Ovary (tissue), 9 donors: ENCODE results near the gene PLG. TPM values are rescaled to one million over a fixed set of nuclear protein-coding genes. Genes with fewer than 3 reads are reported as not detected.
"Not testable (repeated sequence)": the region's sequence is repeated elsewhere in the genome, so short reads cannot be mapped to it uniquely, and the experiment has no call there.

Source experiments
- DNase-seq, 5 donors: peaks; one replicate each; pipeline ENCODE4 v3.0.0-alpha.2; 2019 to 2020
- H3K27ac ChIP-seq, 2 donors: fragments of 200-600 bp; one replicate each; pipeline versions ENCODE4 v1.5.1 to v1.8.0; 2019 to 2022
- H3K27me3 ChIP-seq: fragments of 200-600 bp; one replicate; pipeline ENCODE4 v1.8.0; 2022
- H3K36me3 ChIP-seq: fragments of 200-600 bp; sonication (generic); one replicate; pipeline ENCODE4 v1.5.1; 2019
- H3K4me1 ChIP-seq: one replicate; pipeline ENCODE4 v1.8.1; 2013; ENCODE audit warnings: mild to moderate bottlenecking, moderate library complexity; ENCODE audit not compliant: insufficient read depth
- H3K4me3 ChIP-seq: fragments of 200-600 bp; sonication (generic); one replicate; pipeline ENCODE4 v1.5.1; 2017
- H3K9me3 ChIP-seq, 2 donors: fragments of 200-600 bp in 1 of 2; sonication (generic) in 1 of 2; one replicate each; pipeline versions ENCODE4 v1.5.1 to v1.8.1; 2013 to 2019; ENCODE audit warnings: mild to moderate bottlenecking in 1 of 2, moderate library complexity in 1 of 2
- CTCF ChIP-seq, 3 donors: fragments of 450-650 bp in 2 of 3; fragments of 200-600 bp in 1 of 3; IDR thresholded peaks; one replicate each; pipeline versions ENCODE4 v1.5.1 to v1.8.0; 2016 to 2022; ENCODE audit warnings: antibody characterized with exemption in 3 of 3, mild to moderate bottlenecking in 1 of 3
- EP300 ChIP-seq: sonication (generic); formaldehyde crosslinking; IDR thresholded peaks from one replicate; pipeline ENCODE4 v1.6.1; 2017; ENCODE audit warnings: antibody characterized with exemption
- POLR2A ChIP-seq: fragments of 450-650 bp; IDR thresholded peaks from one replicate; pipeline ENCODE4 v1.6.1; 2017; ENCODE audit warnings: antibody characterized with exemption, mild to moderate bottlenecking, moderate library complexity
- WGBS, 3 donors: extraction: QIAGEN DNeasy Blood & Tissue Kit in 1 of 3; methylation state at CpG; one replicate each; pipeline versions ENCODE4 v1.1.5 to v1.1.7; 2013 to 2017; 5-methylcytosine and 5-hydroxymethylcytosine counted together
- intact Hi-C, 4 donors: fragments of 100-400 bp; cut with DNase I; formaldehyde crosslinking; loops; one replicate each; pipeline versions ENCODE4 v1.11.0 to v1.15.1; 2022 to 2023
- polyA plus RNA-seq, 2 donors: library from polyadenylated mRNA; stranded (reverse); fragments of 200-250 nt in 1 of 2; fragments of 350-450 nt in 1 of 2; fragmentation: Illumina TruSeq in 1 of 2; extraction: RNeasy Lipid Tissue Mini Kit (QIAGEN cat#74804) in 1 of 2; gene quantifications; one replicate each; pipeline ENCODE4 v1.2.3, GENCODE V29; 2013 to 2014
- total RNA-seq, 7 donors: library from RNA; depleted of rRNA in 2 of 7; stranded (reverse); fragments of >200 nt in 2 of 7; fragmentation: NEBNext Ultra II Directional in 3 of 7; extraction: Animal tissue kit (Norgen Biotek cat#: 25700) in 3 of 7; gene quantifications; one replicate each; pipeline versions ENCODE4 v1.1.0 to v1.2.4, GENCODE V29; 2016 to 2023
- donor health status: DM: no; HTN: no; CAD: no; lungs with moderate emphysema.
- donor health status: DM: no; HTN: no; CAD: no.
- donor health status: Bipolar disorder and iron deficiency.
- donor health status: DM: yes; HTN: yes; CAD: no.
- donor health status: DM: no; HTN: no; CAD: no.
- donor health status: DM: yes; HTN: yes; CAD: no.

Gene PLG
- total and polyA plus RNA-seq, 9 donors = 0.11 to 1.4 (median 0.38) TPM; not detected in 4

- intact Hi-C loops = no loop called here
- no peak overlapping the region for H3K27ac ChIP-seq
- no peak for DNase-seq
- H3K9me3 ChIP-seq = no peaks in the 10 kb centered on the region
- no peaks in the 10 kb centered on the region for H3K36me3 ChIP-seq
- no peak overlapping the region for H3K4me3 ChIP-seq
- TF ChIP-seq POLR2A = no peak
- no peak for TF ChIP-seq EP300
- no peak for TF ChIP-seq CTCF (IDR thresholded peaks at IDR 0.05)
- no peaks in the 10 kb centered on the region for H3K27me3 ChIP-seq
- 43 to 53% (median 44%) methylated on average over 5 of the region's 5 CpGs for WGBS, 3 donors
- no peaks in the 10 kb centered on the region for H3K4me1 ChIP-seq
Measured at GRCh38 chr6:160750276-160750689, 48.2 kb downstream of the PLG start.

GRCh38 chr6:160753211-160753610, 51.2 kb downstream of the PLG start:
- DNase-seq = not testable (repeated sequence)

GRCh38 chr6:160755165-160755564, 53.1 kb downstream of the PLG start:
- Histone ChIP-seq H3K27me3 (no peaks in the 10 kb centered on the region), H3K9me3 (no peaks in the 10 kb centered on the region), H3K4me3 (no peak overlapping the region), H3K36me3 (no peaks in the 10 kb centered on the region), H3K27ac (no peak overlapping the region), H3K4me1 (no peaks in the 10 kb centered on the region)
- WGBS, 3 donors = 32 to 50% (median 33%) methylated on average over 2 of the region's 2 CpGs
- TF ChIP-seq EP300 = no peak
- TF ChIP-seq POLR2A = no peak
- TF ChIP-seq CTCF (IDR thresholded peaks at IDR 0.05) = no peak
- intact Hi-C loops = no loop called here
- no peak for DNase-seq

More at GRCh38 chr6:160753211-160753610, 51.2 kb downstream of the PLG start:
- H3K27me3 ChIP-seq, H3K4me3 ChIP-seq, H3K27ac ChIP-seq, intact Hi-C loops, H3K9me3 ChIP-seq, H3K4me1 ChIP-seq, H3K36me3 ChIP-seq: not testable (repeated sequence)
- WGBS, 3 donors = 30 to 42% (median 31%) methylated on average over 4 of the region's 4 CpGs

GRCh38 chr6:160756021-160756420, 54.0 kb downstream of the PLG start:
- Histone ChIP-seq H3K36me3 (no peaks in the 10 kb centered on the region), H3K9me3 (no peaks in the 10 kb centered on the region), H3K27me3 (no peaks in the 10 kb centered on the region), H3K4me3 (no peak overlapping the region), H3K27ac (no peak overlapping the region), H3K4me1 (no peaks in the 10 kb centered on the region)
- intact Hi-C loops = no loop called here
- WGBS, 3 donors = 97 to 98% (median 97%) methylated on average over 1 of the region's 1 CpG
- DNase-seq = no peak
- TF ChIP-seq EP300 = no peak
- TF ChIP-seq CTCF (IDR thresholded peaks at IDR 0.05) = no peak
- TF ChIP-seq POLR2A = no peak

- intact Hi-C loops = no loop called here
Measured at GRCh38 chr6:160756871-160757270, 54.8 kb downstream of the PLG start.

More at GRCh38 chr6:160756871-160757270, 54.8 kb downstream of the PLG start:
- H3K4me3 ChIP-seq = no peak overlapping the region
- no peak overlapping the region for H3K27ac ChIP-seq
- TF ChIP-seq EP300 (no peak), CTCF (IDR thresholded peaks at IDR 0.05) (no peak), POLR2A (no peak)
- no peaks in the 10 kb centered on the region for H3K9me3 ChIP-seq
- no peaks in the 10 kb centered on the region for H3K27me3 ChIP-seq
- WGBS, 3 donors = 61 to 80% (median 71%) methylated on average over 4 of the region's 4 CpGs
- DNase-seq = no peak
- H3K36me3 ChIP-seq = no peaks in the 10 kb centered on the region
- H3K4me1 ChIP-seq = no peaks in the 10 kb centered on the region
